WI38 (cell line): ENCODE results near the gene SIGLEC5.
"Not testable (repeated sequence)": the region's sequence is repeated elsewhere in the genome, so short reads cannot be mapped to it uniquely, and the experiment has no call there.

Source experiments
- H3K4me3 ChIP-seq: 2 replicates; pipeline ENCODE4 v1.5.1; 2011; ENCODE audit warnings: low read depth, mild to moderate bottlenecking, control low read depth, low read length
- TF ChIP-seq, protein P1 (sequence below): IDR thresholded peaks from 2 replicates; pipeline ENCODE4 v1.5.1; 2012; ENCODE audit warnings: low read depth, mild to moderate bottlenecking, control low read depth, low read length

The SIGLEC5 gene, protein sequence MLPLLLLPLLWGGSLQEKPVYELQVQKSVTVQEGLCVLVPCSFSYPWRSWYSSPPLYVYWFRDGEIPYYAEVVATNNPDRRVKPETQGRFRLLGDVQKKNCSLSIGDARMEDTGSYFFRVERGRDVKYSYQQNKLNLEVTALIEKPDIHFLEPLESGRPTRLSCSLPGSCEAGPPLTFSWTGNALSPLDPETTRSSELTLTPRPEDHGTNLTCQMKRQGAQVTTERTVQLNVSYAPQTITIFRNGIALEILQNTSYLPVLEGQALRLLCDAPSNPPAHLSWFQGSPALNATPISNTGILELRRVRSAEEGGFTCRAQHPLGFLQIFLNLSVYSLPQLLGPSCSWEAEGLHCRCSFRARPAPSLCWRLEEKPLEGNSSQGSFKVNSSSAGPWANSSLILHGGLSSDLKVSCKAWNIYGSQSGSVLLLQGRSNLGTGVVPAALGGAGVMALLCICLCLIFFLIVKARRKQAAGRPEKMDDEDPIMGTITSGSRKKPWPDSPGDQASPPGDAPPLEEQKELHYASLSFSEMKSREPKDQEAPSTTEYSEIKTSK

GRCh38 chr19:51630315-51630714 lies at the start of gene SIGLEC5:
SIGLEC5 (minus strand) TSS chr19:51630401; CDS start chr19:51630335, 66 bp downstream.
- H3K4me3 ChIP-seq = not testable (repeated sequence)

DNA sequence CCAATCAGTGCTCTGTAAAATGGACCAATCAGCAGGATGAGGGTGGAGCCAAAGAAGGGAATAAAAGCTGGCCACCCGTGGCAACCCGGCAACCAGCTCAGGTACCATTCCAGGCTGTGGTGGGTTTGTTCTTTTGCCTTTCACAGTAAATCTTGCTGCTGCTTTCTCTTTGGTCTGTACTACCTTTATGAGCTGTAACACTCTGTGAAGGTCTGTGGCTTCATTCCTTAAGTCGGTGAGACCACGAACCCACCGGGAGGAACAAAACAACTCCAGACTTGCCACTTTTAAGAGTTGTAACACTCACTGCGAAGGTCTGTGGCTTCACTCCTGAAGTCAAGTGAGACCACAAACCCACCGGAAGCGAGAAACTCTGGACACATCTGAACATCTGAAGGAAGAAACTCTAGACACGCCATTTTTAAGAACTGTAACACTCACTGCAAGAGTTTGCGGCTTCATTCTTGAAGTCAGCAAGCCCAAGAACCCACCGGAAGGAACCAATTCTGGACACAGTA lies 46.4 kb upstream of the SIGLEC5 start:
- TF ChIP-seq, protein P1, sequence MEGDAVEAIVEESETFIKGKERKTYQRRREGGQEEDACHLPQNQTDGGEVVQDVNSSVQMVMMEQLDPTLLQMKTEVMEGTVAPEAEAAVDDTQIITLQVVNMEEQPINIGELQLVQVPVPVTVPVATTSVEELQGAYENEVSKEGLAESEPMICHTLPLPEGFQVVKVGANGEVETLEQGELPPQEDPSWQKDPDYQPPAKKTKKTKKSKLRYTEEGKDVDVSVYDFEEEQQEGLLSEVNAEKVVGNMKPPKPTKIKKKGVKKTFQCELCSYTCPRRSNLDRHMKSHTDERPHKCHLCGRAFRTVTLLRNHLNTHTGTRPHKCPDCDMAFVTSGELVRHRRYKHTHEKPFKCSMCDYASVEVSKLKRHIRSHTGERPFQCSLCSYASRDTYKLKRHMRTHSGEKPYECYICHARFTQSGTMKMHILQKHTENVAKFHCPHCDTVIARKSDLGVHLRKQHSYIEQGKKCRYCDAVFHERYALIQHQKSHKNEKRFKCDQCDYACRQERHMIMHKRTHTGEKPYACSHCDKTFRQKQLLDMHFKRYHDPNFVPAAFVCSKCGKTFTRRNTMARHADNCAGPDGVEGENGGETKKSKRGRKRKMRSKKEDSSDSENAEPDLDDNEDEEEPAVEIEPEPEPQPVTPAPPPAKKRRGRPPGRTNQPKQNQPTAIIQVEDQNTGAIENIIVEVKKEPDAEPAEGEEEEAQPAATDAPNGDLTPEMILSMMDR = no peak
- H3K4me3 ChIP-seq = no peak overlapping the region

- not testable (repeated sequence) for H3K4me3 ChIP-seq
- TF ChIP-seq, protein P1 = 0 out of 2 replicates have a peak, but pooled peaks have one; percentile 26
These were observed 45.8 kb upstream of the SIGLEC5 start for GRCh38 chr19:51675911-51676565.

DNA sequence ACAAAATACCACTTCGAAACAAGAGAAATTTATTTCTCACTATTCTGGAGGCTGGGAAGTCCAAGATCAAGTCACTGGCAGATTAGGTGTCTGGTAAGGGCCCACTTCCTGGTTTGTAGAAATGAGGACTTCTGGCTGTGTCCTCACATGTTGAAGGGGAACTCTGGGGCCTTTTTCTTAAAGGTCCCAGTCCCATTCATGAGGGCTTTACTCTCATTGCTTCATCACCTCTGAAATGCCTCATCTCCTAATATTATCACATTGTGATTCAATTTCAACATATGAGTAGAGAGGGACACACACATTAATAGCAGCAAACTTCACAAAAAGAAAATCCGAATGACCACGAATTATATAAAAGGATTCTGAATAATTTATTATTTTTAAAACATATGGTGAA lies 38.0 kb upstream of the SIGLEC5 start:
- TF ChIP-seq, protein P1 = no peak
- no peak overlapping the region for H3K4me3 ChIP-seq

DNA sequence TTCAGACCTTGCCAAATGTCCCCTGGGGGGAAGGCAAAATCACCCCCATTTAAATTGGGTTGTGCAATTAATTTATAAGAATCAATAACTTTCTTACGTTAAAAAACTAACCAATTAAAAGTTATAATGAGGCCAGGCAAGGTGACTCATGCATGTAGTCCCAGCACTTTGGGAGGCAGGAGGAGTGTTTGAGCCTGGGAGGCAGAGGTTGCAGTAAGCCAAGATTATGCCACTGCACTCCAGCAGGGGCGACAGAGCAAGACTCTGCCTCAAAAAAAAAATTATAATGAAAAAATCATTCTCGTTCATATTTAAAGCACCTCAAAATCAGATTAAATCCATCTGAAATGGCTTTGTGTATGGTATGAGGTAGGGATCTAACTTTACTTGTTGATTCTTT lies 34.8 kb upstream of the SIGLEC5 start:
- TF ChIP-seq, protein P1 = peak; percentile 43
- H3K4me3 ChIP-seq = no peak overlapping the region

- no peak overlapping the region for H3K4me3 ChIP-seq
- TF ChIP-seq, protein P1 = no peak
These were observed 33.9 kb upstream of the SIGLEC5 start for GRCh38 chr19:51664131-51664530.

DNA sequence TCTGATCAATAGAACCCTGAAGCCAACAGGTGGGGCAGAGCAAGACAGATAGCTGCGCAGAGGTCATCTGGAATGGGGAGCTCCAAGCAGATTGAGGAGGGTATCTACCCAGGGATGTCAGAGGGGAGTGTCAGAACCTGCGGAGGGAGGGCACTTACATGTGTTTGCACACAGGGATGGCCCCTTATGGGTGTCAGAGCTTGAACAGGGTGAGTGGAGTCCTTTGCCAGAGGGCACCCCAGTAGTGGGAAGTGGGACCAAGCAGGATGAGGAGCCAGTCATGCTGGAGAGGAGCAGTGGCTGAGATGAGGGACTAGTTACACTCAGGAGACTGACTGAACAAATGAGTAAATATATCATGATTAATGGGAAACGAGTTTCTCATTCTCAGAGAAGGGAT lies 33.4 kb upstream of the SIGLEC5 start:
- no peak overlapping the region for H3K4me3 ChIP-seq
- TF ChIP-seq, protein P1 = no peak
